ENCODE results near the gene KIF6.

The KIF6 gene

DNA sequence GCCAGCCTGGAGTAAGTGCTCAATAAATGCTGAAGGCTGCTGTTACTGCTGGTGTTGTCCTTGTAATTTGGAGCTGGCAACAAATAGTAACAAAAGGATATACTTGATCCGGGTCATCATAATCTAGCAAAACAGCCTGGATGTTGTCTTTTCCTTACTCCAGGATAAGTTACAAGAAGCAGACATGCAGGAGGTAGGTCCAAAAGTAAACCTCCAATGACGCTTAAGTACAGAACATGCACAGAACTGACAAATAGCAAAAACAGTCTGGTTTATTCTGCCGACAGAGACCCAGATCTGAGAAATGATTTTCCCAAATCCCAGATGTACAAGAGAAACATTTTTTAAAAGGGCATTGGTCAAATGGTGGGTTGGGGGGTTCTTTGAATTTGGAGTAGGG is 309.7 kb downstream of the KIF6 start:
- TF ChIP-seq, protein P1, sequence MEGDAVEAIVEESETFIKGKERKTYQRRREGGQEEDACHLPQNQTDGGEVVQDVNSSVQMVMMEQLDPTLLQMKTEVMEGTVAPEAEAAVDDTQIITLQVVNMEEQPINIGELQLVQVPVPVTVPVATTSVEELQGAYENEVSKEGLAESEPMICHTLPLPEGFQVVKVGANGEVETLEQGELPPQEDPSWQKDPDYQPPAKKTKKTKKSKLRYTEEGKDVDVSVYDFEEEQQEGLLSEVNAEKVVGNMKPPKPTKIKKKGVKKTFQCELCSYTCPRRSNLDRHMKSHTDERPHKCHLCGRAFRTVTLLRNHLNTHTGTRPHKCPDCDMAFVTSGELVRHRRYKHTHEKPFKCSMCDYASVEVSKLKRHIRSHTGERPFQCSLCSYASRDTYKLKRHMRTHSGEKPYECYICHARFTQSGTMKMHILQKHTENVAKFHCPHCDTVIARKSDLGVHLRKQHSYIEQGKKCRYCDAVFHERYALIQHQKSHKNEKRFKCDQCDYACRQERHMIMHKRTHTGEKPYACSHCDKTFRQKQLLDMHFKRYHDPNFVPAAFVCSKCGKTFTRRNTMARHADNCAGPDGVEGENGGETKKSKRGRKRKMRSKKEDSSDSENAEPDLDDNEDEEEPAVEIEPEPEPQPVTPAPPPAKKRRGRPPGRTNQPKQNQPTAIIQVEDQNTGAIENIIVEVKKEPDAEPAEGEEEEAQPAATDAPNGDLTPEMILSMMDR (IDR thresholded peaks at IDR 0.05; ENCODE audit: low read depth, low read length) = no peak
- no peak overlapping the region for H3K4me3 ChIP-seq (ENCODE audit: low read depth, low read length)

DNA sequence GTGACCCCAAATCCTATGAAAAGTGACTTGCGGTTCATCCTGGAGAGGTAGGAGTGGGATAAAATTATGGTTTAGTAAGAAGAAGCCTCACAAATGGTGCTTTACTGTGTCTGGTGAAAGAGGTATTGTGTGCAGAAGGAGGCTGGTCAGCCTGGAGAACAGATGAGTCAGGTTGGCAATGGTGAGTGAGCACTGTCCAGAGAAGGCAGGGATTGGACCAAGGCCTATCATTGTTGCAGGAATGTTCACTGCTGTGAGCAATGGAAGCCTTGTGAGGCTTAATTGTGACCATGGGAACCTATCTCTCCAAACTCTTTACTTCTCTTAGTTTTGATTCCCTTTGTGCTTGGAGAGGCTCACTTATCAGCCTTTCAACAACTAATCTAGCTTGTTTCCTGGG is 313.7 kb downstream of the KIF6 start:
- TF ChIP-seq, protein P1 (IDR thresholded peaks at IDR 0.05; ENCODE audit: low read depth, low read length) = no peak

DNA sequence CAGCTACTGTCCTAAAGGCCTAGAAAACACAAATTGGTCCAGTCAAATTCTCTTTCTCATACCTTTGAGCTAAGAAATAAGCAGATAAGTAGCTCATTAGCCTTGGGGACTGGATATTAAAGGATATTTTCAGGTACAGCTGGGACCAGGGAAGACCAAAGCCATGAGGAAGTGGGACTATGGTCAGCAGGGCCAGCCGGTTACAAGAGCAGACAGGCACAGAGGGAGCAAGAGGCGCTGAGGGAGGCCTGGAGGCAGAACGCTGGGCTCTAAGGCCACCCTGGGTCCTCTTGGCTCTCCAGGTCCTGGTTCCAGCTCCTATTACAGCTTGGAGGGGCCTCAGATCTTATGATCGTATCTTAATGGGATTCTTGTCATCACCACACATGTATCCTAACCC is 314.2 kb downstream of the KIF6 start:
- TF ChIP-seq, protein P1 (IDR thresholded peaks at IDR 0.05; ENCODE audit: low read depth, low read length) = no peak
- H3K4me3 ChIP-seq (ENCODE audit: low read depth, low read length) = no peak overlapping the region

More for the DNA sequence above, 313.7 kb downstream of the KIF6 start:
- no peak overlapping the region for H3K4me3 ChIP-seq (ENCODE audit: low read depth, low read length)

DNA sequence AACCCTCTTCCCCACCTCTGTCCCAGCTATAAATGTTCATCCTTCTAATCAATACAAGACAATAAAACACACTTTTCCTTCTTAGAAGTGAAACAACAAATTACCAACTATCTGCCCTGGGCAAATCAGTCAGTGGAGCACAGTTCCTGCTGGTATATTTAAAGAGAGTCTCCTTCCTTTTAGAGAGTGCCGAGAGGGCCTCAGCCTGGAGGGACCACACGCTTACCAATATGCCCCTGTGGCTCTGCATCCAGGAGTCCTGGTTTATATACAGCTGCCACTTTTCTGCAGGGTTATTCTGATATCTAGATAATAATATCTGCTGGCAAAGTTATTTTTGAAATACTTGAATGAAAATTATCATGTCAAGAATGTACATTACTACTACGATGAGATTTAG is 315.3 kb downstream of the KIF6 start:
- TF ChIP-seq, protein P1 (IDR thresholded peaks at IDR 0.05; ENCODE audit: low read depth, low read length) = no peak
- no peak overlapping the region for H3K4me3 ChIP-seq (ENCODE audit: low read depth, low read length)

DNA sequence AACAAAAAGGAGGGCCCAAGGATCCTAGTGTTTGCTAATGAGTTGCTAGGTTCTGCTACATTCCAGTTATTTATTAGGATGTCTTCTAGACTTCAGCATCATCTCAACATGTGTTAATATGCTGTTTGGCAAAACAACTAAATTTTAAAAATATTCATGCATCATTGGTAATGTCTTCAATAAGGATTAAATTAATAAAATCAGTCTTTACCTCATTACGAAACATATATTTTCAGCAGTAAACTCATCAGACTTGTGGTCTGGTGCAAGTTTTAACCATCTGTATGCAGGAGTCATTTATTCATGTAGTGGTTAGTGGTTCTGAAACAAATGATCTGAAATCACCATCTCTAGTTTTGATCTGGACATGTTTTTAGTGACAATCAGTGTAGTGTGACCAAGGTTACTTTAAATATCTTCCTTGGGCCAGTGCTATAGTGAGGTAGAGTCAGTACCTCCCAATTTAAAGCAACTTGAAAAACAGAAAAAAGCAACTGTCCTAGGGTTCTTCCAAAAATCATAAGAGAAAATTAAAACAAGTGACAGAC is 317.7 kb downstream of the KIF6 start:
- H3K4me3 ChIP-seq (ENCODE audit: low read depth, low read length) = no peak overlapping the region
- TF ChIP-seq, protein P1 (IDR thresholded peaks at IDR 0.05; ENCODE audit: low read depth, low read length) = no peak

DNA sequence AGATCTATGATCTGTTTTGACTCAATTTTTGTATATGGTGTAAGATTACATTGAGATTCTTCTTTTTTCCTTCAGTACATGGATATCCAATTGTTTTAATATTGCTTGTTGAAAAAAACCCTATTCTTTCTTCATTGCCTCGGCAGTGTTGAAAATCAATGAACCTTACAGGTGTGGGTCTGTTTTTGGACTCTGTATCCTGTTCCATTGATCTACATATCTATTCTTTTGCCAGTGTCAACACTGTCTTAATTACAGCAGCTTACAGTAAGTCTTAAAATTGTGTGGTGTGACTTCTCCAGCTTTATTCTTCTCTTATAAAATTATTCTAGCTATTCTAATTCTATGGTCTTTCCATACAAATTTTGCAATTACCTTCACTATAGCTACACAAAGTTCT is 320.9 kb downstream of the KIF6 start:
- no peak overlapping the region for H3K4me3 ChIP-seq (ENCODE audit: low read depth, low read length)

DNA sequence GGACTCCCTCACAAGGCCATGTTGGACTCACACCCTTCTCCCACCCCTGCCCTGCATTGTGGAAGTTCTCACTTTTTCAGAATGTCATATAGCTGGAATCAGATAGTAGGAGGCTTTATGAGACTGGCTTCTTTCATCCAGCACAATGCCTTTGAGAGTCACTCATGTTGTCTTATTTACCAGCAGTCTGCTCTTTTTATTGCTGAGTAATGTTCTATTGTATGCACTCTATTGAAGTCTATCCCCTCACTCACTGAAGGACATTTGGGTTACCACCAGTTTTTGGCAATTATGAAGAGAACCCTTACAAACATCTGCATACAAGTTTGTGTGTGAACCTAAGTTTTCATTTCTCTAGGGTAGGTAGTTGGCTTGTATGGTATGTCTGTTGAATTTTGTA is 321.9 kb downstream of the KIF6 start:
- TF ChIP-seq, protein P1 (IDR thresholded peaks at IDR 0.05; ENCODE audit: low read depth, low read length) = no peak
- H3K4me3 ChIP-seq (ENCODE audit: low read depth, low read length) = no peak overlapping the region

More for the DNA sequence above, 320.9 kb downstream of the KIF6 start:
- TF ChIP-seq, protein P1 (IDR thresholded peaks at IDR 0.05; ENCODE audit: low read depth, low read length) = no peak

All from WI38 (cell line).